ENCODE data around the gene GCSAML. TPM values are rescaled to one million over a fixed set of nuclear protein-coding genes. Genes with fewer than 3 reads are reported as not detected.

The GCSAML gene
- total and polyA plus RNA-seq, 3 donors from 2014 or later = 2.8 to 8.4 (median 3.7) TPM

DNA sequence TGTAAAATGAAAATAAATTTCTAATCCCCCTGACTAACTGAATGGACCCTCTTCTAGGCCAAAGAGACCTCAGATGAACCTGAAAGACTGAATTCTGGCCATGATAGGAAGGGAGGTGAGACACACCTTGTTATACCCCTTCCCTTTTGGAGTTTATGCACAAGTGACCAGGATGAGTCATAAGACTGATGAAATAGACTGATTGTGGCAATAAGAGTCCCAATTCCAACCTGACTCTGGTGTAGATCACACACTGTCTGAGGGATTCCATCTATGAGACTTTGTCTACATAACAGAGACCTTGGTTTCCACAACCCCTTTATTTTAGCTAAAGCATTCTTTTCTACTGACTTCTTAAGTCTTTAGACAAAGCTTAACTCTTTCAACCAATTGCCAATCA is 25.7 kb downstream of the GCSAML start:
- Histone ChIP-seq H3K4me1 (no peaks in the 10 kb centered on the region), H3K9me3 (no peaks in the 10 kb centered on the region), H3K27me3 (no peaks in the 10 kb centered on the region), H3K4me3 (no peak overlapping the region), H3K36me3 (ENCODE audit: low read depth, missing control alignments) (no peaks in the 10 kb centered on the region), H3K27ac (no peak overlapping the region)
- DNase-seq = no peak
- intact Hi-C loops (cut with DNase I; ENCODE audit: low total_unique reads) = no loop called here
- TF ChIP-seq, protein P1, sequence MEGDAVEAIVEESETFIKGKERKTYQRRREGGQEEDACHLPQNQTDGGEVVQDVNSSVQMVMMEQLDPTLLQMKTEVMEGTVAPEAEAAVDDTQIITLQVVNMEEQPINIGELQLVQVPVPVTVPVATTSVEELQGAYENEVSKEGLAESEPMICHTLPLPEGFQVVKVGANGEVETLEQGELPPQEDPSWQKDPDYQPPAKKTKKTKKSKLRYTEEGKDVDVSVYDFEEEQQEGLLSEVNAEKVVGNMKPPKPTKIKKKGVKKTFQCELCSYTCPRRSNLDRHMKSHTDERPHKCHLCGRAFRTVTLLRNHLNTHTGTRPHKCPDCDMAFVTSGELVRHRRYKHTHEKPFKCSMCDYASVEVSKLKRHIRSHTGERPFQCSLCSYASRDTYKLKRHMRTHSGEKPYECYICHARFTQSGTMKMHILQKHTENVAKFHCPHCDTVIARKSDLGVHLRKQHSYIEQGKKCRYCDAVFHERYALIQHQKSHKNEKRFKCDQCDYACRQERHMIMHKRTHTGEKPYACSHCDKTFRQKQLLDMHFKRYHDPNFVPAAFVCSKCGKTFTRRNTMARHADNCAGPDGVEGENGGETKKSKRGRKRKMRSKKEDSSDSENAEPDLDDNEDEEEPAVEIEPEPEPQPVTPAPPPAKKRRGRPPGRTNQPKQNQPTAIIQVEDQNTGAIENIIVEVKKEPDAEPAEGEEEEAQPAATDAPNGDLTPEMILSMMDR (IDR thresholded peaks at IDR 0.05) = no peak
- TF ChIP-seq POLR2A (IDR thresholded peaks at IDR 0.05) = no peak

DNA sequence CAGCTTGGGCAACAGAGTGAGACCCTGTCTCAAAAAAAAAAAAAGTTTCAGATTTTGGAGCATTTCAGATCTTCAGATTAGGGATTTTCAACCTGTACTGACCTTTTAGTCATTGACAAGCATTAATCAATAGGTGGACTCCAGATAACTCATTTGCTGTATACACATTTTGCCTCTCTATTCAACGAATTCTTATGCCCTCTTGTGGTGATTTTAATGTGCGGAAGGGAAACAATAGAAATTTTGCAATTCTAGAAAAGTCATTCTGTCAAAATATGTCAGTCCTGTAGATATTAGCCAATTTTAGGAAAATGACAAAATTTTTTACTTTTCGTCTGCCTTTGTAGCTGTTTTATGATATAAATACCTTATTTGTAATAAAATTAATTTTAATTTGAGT is 27.6 kb downstream of the GCSAML start:
- TF ChIP-seq POLR2A (IDR thresholded peaks at IDR 0.05) = no peak
- TF ChIP-seq, protein P1 (IDR thresholded peaks at IDR 0.05) = peak in 2 of 3 experiments; percentile 12 to 29
- H3K27me3 ChIP-seq = no peaks in the 10 kb centered on the region
- no peaks in the 10 kb centered on the region for H3K9me3 ChIP-seq
- no peaks in the 10 kb centered on the region for H3K4me1 ChIP-seq
- no peak overlapping the region for H3K27ac ChIP-seq
- no peak for DNase-seq
- WGBS, 2 donors = 66 to 68% methylated on average over 3 of the region's 3 CpGs
- H3K36me3 ChIP-seq (ENCODE audit: low read depth, missing control alignments) = no peaks in the 10 kb centered on the region
- intact Hi-C loops (cut with DNase I; ENCODE audit: low total_unique reads) = no loop called here
- no peak overlapping the region for H3K4me3 ChIP-seq

DNA sequence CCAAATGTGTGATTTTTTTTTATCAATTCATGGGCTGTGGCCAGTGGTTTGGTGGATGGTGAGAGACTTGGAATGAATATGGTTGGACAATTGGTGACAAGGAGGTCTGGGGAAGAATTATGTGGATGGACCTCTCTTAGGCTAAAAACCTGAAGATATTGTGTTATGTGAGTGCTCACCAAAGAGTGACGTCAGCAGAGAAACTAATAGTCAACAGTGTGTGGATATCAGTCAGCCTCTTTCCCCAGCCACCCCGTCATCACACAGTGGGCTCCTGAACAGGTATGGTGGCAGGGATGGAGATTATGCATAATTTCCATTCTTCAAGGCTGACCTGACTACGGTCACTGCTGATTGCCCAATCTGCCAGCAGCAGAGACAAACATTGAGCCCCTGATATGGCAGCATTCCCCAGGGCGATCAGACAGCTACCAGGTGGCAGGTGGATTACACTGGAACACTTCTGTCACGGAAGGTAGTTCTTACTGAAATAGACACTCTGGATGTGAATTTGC is 30.1 kb downstream of the GCSAML start:
- 89 to 91% methylated on average over 5 of the region's 5 CpGs for WGBS, 2 donors
- TF ChIP-seq POLR2A (IDR thresholded peaks at IDR 0.05) = no peak
- TF ChIP-seq, protein P1 (IDR thresholded peaks at IDR 0.05) = no peak
- H3K9me3 ChIP-seq = no peaks in the 10 kb centered on the region
- intact Hi-C loops (cut with DNase I; ENCODE audit: low total_unique reads) = no loop called here
- no peak overlapping the region for H3K4me3 ChIP-seq
- H3K36me3 ChIP-seq (ENCODE audit: low read depth, missing control alignments) = no peaks in the 10 kb centered on the region
- H3K4me1 ChIP-seq = no peaks in the 10 kb centered on the region
- H3K27me3 ChIP-seq = no peaks in the 10 kb centered on the region
- DNase-seq = no peak
- no peak overlapping the region for H3K27ac ChIP-seq

DNA sequence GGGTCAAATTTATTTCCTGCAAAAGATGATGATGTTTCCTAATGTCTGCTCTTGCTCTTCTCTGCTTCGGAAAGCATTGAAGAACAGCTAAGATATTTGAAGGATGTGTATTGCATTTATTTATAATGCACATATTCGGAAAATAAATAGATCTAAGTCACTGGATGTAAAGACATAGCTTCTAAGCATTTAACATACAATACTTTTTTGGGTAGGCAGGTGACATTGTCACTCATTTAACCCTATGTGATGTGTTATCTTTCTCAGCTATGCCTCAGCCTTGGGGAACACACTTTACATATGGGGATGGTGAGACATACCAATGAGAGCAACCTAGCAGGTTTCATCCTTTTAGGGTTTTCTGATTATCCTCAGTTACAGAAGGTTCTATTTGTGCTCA is 39.1 kb downstream of the GCSAML start, which contains the start of gene OR2G2:
OR2G2 (plus strand) TSS at position 301 of the 400 bp plus-strand sequence; CDS start at position 301, 0 bp downstream.
- H3K36me3 ChIP-seq (ENCODE audit: low read depth, missing control alignments) = no peaks in the 10 kb centered on the region
- 69 to 88% methylated on average over 2 of the region's 2 CpGs for WGBS, 2 donors
- no peaks in the 10 kb centered on the region for H3K9me3 ChIP-seq
- TF ChIP-seq, protein P1 (IDR thresholded peaks at IDR 0.05) = no peak
- H3K4me3 ChIP-seq = no peak within 1 kb of the TSS
- H3K4me1 ChIP-seq = no peaks in the 10 kb centered on the region
- DNase-seq = no peak
- H3K27ac ChIP-seq = no peak within 1 kb of the TSS
- intact Hi-C loops (cut with DNase I; ENCODE audit: low total_unique reads) = no loop called here
- H3K27me3 ChIP-seq = no peaks in the 10 kb centered on the region

DNA sequence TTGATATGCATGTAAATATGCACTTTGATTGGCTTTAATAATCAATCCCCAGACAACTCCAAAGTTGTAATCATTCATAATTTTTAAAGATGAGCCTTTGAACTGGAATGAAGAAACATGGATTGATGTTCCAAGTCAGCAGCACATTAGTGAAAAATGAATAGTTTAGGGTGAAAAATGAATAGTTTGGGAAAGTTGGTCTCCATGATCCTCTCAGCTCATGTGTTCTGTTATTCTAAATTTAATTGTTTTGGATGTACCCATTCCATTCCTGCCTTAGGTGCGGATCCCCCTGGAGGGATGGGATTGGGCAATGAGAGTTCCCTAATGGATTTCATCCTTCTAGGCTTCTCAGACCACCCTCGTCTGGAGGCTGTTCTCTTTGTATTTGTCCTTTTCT is 56.4 kb downstream of the GCSAML start, which contains the start of gene OR2G3:
OR2G3 (plus strand) TSS at position 301 of the 400 bp plus-strand sequence; CDS start at position 301, 0 bp downstream.
- WGBS, 2 donors = 86 to 90% methylated on average over 2 of the region's 2 CpGs
- H3K27ac ChIP-seq = no peak within 1 kb of the TSS
- no peaks in the 10 kb centered on the region for H3K9me3 ChIP-seq
- no peaks in the 10 kb centered on the region for H3K36me3 ChIP-seq (ENCODE audit: low read depth, missing control alignments)
- TF ChIP-seq, protein P1 (IDR thresholded peaks at IDR 0.05) = no peak
- TF ChIP-seq POLR2A (IDR thresholded peaks at IDR 0.05) = no peak
- no peaks in the 10 kb centered on the region for H3K4me1 ChIP-seq
- H3K4me3 ChIP-seq = no peak within 1 kb of the TSS
- no peaks in the 10 kb centered on the region for H3K27me3 ChIP-seq
- intact Hi-C loops (cut with DNase I; ENCODE audit: low total_unique reads) = no loop called here
- DNase-seq = no peak
